Sigmoid colon (tissue), 4 donors: ENCODE data around the gene F12.

Source experiments
- EP300 ChIP-seq, 4 donors: sonication (generic); formaldehyde crosslinking; IDR thresholded peaks; one replicate each; pipeline ENCODE4 v1.6.1; 2017; ENCODE audit warnings: antibody characterized with exemption in 4 of 4
- POLR2A ChIP-seq, 2 donors: fragments of 450-650 bp; IDR thresholded peaks; one replicate each; pipeline ENCODE4 v1.6.1; 2016; ENCODE audit warnings: antibody characterized with exemption in 2 of 2, mild to moderate bottlenecking in 2 of 2, moderate library complexity in 2 of 2
- TF ChIP-seq, protein P1 (sequence below), 4 experiments: fragments of 450-650 bp in 3 of 4; fragments of 200-600 bp in 1 of 4; IDR thresholded peaks; one replicate each; pipeline ENCODE4 v1.5.1; 2016 to 2019; ENCODE audit warnings: antibody characterized with exemption in 4 of 4, mild to moderate bottlenecking in 3 of 4, moderate library complexity in 2 of 4

DNA sequence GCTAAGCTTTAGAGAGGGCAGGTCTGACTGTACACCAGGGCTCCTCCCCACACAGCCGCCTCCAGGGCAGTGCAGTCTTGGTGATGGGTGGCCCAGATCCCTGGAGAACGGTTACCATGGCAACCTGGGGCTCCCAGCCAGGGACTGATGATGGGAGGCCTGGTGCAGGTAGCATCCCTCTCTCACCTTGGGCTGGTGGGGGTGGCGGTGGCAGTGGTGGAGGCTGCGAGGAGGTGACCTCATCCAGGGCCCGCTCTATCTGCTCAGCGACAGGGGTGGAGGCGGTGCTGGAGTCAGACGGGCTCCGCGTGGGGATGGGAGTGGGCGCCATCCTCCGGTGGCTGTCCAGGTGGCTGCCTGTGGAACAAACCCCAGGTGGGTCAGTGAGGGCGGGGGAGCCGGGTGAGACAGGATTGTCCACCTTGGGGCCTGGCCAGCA, 49.6 kb upstream of the F12 start:
- TF ChIP-seq, protein P1, sequence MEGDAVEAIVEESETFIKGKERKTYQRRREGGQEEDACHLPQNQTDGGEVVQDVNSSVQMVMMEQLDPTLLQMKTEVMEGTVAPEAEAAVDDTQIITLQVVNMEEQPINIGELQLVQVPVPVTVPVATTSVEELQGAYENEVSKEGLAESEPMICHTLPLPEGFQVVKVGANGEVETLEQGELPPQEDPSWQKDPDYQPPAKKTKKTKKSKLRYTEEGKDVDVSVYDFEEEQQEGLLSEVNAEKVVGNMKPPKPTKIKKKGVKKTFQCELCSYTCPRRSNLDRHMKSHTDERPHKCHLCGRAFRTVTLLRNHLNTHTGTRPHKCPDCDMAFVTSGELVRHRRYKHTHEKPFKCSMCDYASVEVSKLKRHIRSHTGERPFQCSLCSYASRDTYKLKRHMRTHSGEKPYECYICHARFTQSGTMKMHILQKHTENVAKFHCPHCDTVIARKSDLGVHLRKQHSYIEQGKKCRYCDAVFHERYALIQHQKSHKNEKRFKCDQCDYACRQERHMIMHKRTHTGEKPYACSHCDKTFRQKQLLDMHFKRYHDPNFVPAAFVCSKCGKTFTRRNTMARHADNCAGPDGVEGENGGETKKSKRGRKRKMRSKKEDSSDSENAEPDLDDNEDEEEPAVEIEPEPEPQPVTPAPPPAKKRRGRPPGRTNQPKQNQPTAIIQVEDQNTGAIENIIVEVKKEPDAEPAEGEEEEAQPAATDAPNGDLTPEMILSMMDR (IDR thresholded peaks at IDR 0.05): no peak
- TF ChIP-seq POLR2A (IDR thresholded peaks at IDR 0.05) (no peak), EP300 (IDR thresholded peaks at IDR 0.05) (no peak)
